Lung (tissue), 16 donors: ENCODE results near the gene MDM1. TPM values are rescaled to one million over a fixed set of nuclear protein-coding genes. Genes with fewer than 3 reads are reported as not detected.

Experiments used
- ATAC-seq: fragments of 200-7000 bp; cut with Tn5 transposase; one replicate; pipeline ENCODE4 v1.9.1; 2020; ENCODE audit warnings: moderate number of reproducible peaks; ENCODE audit not compliant: insufficient read depth, low FRiP score
- DNase-seq, 3 donors: peaks; one replicate each; pipeline ENCODE4 v3.0.0-alpha.2; 2013 to 2017
- H3K27ac ChIP-seq, 2 donors: one replicate each; pipeline ENCODE4 v1.5.1; 2013; ENCODE audit warnings: mild to moderate bottlenecking in 2 of 2, moderate library complexity in 2 of 2, control low read depth in 1 of 2, inconsistent platforms in 1 of 2, low read depth in 1 of 2, low read length in 1 of 2
- H3K27me3 ChIP-seq, 3 donors: one replicate each; pipeline ENCODE4 v1.5.1; 2013; ENCODE audit warnings: low read length in 2 of 3; ENCODE audit not compliant: control insufficient read depth in 3 of 3, insufficient read depth in 3 of 3
- H3K36me3 ChIP-seq, 4 donors: one replicate each; pipeline ENCODE4 v1.5.1; 2013; ENCODE audit warnings: low read length in 4 of 4, mild to moderate bottlenecking in 1 of 4, moderate library complexity in 1 of 4; ENCODE audit not compliant: control insufficient read depth in 4 of 4, insufficient read depth in 4 of 4
- H3K4me1 ChIP-seq, 5 donors: one replicate each; pipeline ENCODE4 v1.5.1; 2013; ENCODE audit warnings: low read length in 5 of 5, mild to moderate bottlenecking in 2 of 5, moderate library complexity in 1 of 5; ENCODE audit not compliant: control insufficient read depth in 5 of 5, insufficient read depth in 5 of 5
- H3K4me3 ChIP-seq: one replicate; pipeline ENCODE4 v1.5.1; 2013; ENCODE audit warnings: mild to moderate bottlenecking, control low read depth, moderate library complexity
- H3K9ac ChIP-seq, 2 donors: one replicate each; pipeline ENCODE4 v1.5.1; 2013; ENCODE audit warnings: low read length in 2 of 2, control low read depth in 1 of 2; ENCODE audit not compliant: insufficient read depth in 1 of 2
- H3K9me3 ChIP-seq, 4 donors: one replicate each; pipeline ENCODE4 v1.5.1; 2013; ENCODE audit warnings: low read length in 3 of 4, mild to moderate bottlenecking in 1 of 4, moderate library complexity in 1 of 4; ENCODE audit not compliant: control insufficient read depth in 4 of 4, insufficient read depth in 3 of 4
- CTCF ChIP-seq: IDR thresholded peaks from 2 replicates; pipeline ENCODE4 v1.5.1; 2012; ENCODE audit warnings: mild to moderate bottlenecking; ENCODE audit errors: control extremely low read depth, extremely low read depth
- WGBS, 2 donors: extraction: QIAGEN DNeasy Blood & Tissue Kit; methylation state at CpG; one replicate each; pipeline ENCODE4 v1.1.7; 2013; 5-methylcytosine and 5-hydroxymethylcytosine counted together
- long read RNA-seq, 5 donors: transcript quantifications; one replicate each; lab custom pipeline, GENCODE V29; 2026
- polyA plus RNA-seq, 2 donors: library from polyadenylated mRNA; stranded (reverse); fragments of 200-250 nt; gene quantifications; one replicate each; pipeline ENCODE4 v1.2.1, GENCODE V29; 2013
- total RNA-seq, 2 donors: library from RNA; depleted of rRNA in 1 of 2; stranded (reverse); fragments of >200 nt in 1 of 2; gene quantifications; one replicate each; pipeline ENCODE4 v1.2.1, GENCODE V29; 2014 to 2021
- donor health status: control.
- donor health status: control.
- donor health status: Bipolar disorder and iron deficiency.
- donor health status: healthy.
- donor health status: DM: yes; HTN: yes; CAD: no.

The MDM1 gene
- total RNA-seq (10 to 100 TPM; 14.9 to 29.7 TPM), polyA plus RNA-seq (1 to 10 TPM; 6.7 to 9.8 TPM)
- long read RNA-seq, donor 1, partial matches to known transcripts = 7 of 14 reads
- long read RNA-seq, donor 1, other reads (novel, unspliced or antisense) = 0 of 14 reads
- long read RNA-seq, donor 2, partial matches to known transcripts = 0 of 1 reads
- long read RNA-seq, donor 2, other reads (novel, unspliced or antisense) = 0 of 1 reads
- long read RNA-seq, donor 3, partial matches to known transcripts = 0 of 2 reads
- long read RNA-seq, donor 3, other reads (novel, unspliced or antisense) = 0 of 2 reads
- long read RNA-seq, donor 4, partial matches to known transcripts = 0 of 2 reads
- long read RNA-seq, donor 4, other reads (novel, unspliced or antisense) = 0 of 2 reads
- long read RNA-seq, donor 5, partial matches to known transcripts = 0 of 6 reads
- long read RNA-seq, donor 5, other reads (novel, unspliced or antisense) = 0 of 6 reads

DNA sequence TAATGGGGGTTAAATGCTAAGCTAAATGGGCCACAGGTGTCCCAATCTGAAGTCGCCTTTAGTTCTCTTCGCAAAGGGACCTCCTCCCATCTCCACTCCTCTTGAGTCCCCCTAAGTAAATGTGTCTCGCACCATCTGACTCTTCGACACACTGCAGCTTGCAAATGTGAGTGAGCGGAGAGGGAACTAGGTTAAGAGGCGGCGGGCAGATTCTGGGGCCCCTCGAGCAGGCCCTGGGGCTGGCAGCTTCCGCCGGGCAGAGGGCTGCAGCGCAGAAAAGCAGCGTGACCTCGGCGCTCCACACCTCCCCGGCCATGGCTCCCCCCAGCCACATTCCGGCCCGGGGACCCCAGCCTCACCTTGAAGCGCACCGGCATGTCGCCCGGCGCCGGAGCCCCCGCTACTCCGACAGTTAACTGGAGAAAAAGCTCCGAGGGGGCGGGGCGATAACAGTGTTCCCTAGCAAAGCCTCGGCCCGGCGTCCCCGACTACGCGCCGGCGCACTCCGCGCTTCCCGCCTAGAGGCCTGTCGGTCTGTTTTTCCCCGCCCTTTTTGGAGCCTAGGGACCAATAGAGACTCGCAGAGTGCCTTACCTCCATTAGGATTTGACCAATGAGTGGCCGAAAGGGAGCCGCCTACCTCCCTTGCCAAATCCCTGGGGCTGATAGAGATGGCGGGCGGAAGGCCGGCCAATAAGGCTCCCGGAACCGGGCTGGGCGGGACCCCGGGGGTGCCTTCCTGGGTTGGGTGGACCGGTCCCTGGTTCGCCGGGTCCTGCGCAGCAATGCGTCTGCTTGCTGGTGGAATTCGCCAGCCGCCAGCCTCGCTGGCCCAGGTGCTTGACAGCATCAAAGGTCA lies at the start of gene MDM1:
Gene MDM1, minus strand, starts transcription at position 494 of the 859 bp plus-strand sequence. Its CDS starts 117 bp downstream, at position 377.
- Histone ChIP-seq H3K4me3 (peak within 1 kb of the TSS; percentile 97), H3K9me3 (no peaks in the 10 kb centered on the region), H3K27ac (peak within 1 kb of the TSS; percentile 84 to 89), H3K4me1 (peaks cover 1 to 9% (median 8%) of the 10 kb centered on the region in 5 donors), H3K27me3 (no peaks in the 10 kb centered on the region), H3K36me3 (no peaks in the 10 kb centered on the region), H3K9ac (peak within 1 kb of the TSS; percentile 37 to 59)
- DNase-seq = peak; percentile 97 to 99 (median 99)
- TF ChIP-seq CTCF = no peak
- peak; percentile 99 for ATAC-seq
- WGBS, 2 donors = 0 to 1% methylated on average over 54 to 59 of the region's 59 CpGs

GRCh38 chr12:68381476-68382219 lies 49.5 kb upstream of the MDM1 start:
- no peak for ATAC-seq
- Histone ChIP-seq H3K27ac (no peak overlapping the region), H3K36me3 (no peaks in the 10 kb centered on the region), H3K4me1 (peaks cover 3 to 18% (median 4%) of the 10 kb centered on the region in 5 donors), H3K4me3 (no peak overlapping the region), H3K9me3 (peaks cover 0 to 1% (median 0%) of the 10 kb centered on the region in 4 donors), H3K9ac (no peak overlapping the region), H3K27me3 (peaks cover 0 to 2% (median under 1%) of the 10 kb centered on the region in 3 donors)
- WGBS, 2 donors = 40 to 61% methylated on average over 6 of the region's 6 CpGs
- no peak for DNase-seq
- no peak for TF ChIP-seq CTCF

DNA sequence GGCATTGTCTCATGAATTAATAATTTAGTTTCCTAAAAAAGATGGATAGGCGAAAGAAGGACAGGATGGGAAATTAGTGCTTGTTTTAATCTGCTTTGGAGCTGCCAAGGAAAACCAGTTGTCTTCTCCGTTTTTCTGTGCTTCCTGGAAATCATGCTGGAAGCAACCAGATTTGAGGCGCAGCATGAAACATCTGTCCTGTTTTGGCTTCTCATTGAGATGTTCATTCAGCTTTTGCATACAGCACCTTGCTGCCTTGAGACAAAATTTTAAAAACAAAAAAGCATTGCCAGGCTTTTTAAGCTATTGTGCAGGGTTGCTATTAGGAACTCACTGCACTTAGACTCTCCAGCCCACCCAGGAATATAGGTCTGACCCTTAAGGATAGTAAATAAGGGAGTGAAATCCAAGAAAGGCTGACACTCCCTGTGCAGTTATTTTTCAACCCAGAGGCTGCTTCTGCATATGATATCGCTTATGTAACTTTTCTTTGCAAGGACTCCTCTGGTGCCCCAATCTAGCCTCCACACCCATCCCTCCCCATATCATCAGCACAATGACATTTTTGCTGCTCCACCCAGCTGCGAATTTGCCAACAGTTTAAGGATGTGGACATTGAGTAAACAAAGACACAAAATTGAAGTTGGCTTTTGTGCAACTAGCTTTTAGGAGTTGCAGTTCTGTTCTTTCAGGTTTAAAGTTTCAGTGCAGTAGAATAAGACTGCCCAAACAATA lies 46.9 kb upstream of the MDM1 start:
- Histone ChIP-seq H3K27ac (no peak overlapping the region), H3K9ac (no peak overlapping the region), H3K9me3 (peaks cover 0 to 1% (median 0%) of the 10 kb centered on the region in 4 donors), H3K4me1 (peaks cover 3 to 18% (median 4%) of the 10 kb centered on the region in 5 donors), H3K36me3 (no peaks in the 10 kb centered on the region), H3K4me3 (no peak overlapping the region), H3K27me3 (no peaks in the 10 kb centered on the region)
- DNase-seq = peak in 2 of 3 donors; percentile 57 to 68
- 29 to 32% methylated on average over 5 of the region's 5 CpGs for WGBS, 2 donors
- peak; percentile 19 for ATAC-seq
- no peak for TF ChIP-seq CTCF
